GM23338 (cell line): ENCODE results near the gene COL6A3.

ENCODE experiments used
- CREB1 ChIP-seq: fragments of 250-450 bp; sonication (Bioruptor Pico); IDR thresholded peaks from 2 replicates; pipeline ENCODE4 v1.5.0; 2020; ENCODE audit warnings: low read depth, mild to moderate bottlenecking, moderate library complexity
- CTCF ChIP-seq, 2 experiments: fragments of 200-600 bp in 1 of 2; sonication (generic) in 1 of 2; conservative IDR thresholded peaks; 2 replicates each; pipeline versions ENCODE4 v1.5.1 to v1.6.1; 2016 to 2017; ENCODE audit warnings: antibody characterized with exemption in 2 of 2, low read depth in 2 of 2, mild to moderate bottlenecking in 2 of 2, moderate library complexity in 1 of 2
- EZH2phosphoT487 ChIP-seq: fragments of 200-600 bp; sonication (generic); IDR thresholded peaks from one replicate; pipeline ENCODE4 v1.8.1; 2018; ENCODE audit warnings: antibody characterized with exemption; ENCODE audit not compliant: unreplicated experiment
- POLR2AphosphoS5 ChIP-seq: IDR thresholded peaks from 2 replicates; pipeline ENCODE4 v1.6.1; 2016; ENCODE audit warnings: antibody characterized with exemption, low read depth
- REST ChIP-seq: IDR thresholded peaks from one replicate; pipeline ENCODE4 v1.6.1; 2018; ENCODE audit warnings: antibody characterized with exemption; ENCODE audit not compliant: unreplicated experiment
- STAT1 ChIP-seq: IDR thresholded peaks from one replicate; pipeline ENCODE4 v1.6.1; 2016; ENCODE audit warnings: antibody characterized with exemption; ENCODE audit not compliant: unreplicated experiment

GRCh38 chr2:237320801-237321560, 93.0 kb downstream of the COL6A3 start:
- no peak for TF ChIP-seq REST
- TF ChIP-seq CTCF (conservative IDR thresholded peaks at IDR 0.05; ENCODE audit: low read depth in 2 of 2) = no peak
- no peak for TF ChIP-seq EZH2phosphoT487
- TF ChIP-seq POLR2AphosphoS5 = no peak
- no peak for TF ChIP-seq STAT1
- no peak for TF ChIP-seq CREB1 (CRISPR knock-in tag)
